BLaER1 treated with 17β-estradiol and CSF1 and Interleukin-3, amounts not matched to agents 10 nM and 100 nM (cell line): ENCODE data around the gene DIS3L2.

Experiments used
- H3K27ac ChIP-seq, 11 experiments: shearing (Covaris generic); formaldehyde crosslinking; 2 replicates each; pipeline ENCODE4 v1.8.1; 2022
- H3K27me3 ChIP-seq, 11 experiments: shearing (Covaris generic); formaldehyde crosslinking; 2 replicates each; pipeline ENCODE4 v1.8.1; 2022
- H3K36me3 ChIP-seq, 11 experiments: shearing (Covaris generic); formaldehyde crosslinking; 2 replicates each; pipeline ENCODE4 v1.8.1; 2022
- H3K4me1 ChIP-seq, 10 experiments: shearing (Covaris generic); formaldehyde crosslinking; 2 replicates each; pipeline ENCODE4 v1.8.1; 2022
- H3K4me2 ChIP-seq, 11 experiments: shearing (Covaris generic); formaldehyde crosslinking; 2 replicates each; pipeline ENCODE4 v1.8.1; 2022
- H3K4me3 ChIP-seq, 10 experiments: shearing (Covaris generic); formaldehyde crosslinking; 2 replicates each; pipeline ENCODE4 v1.8.1; 2022
- H3K9ac ChIP-seq, 11 experiments: shearing (Covaris generic); formaldehyde crosslinking; 2 replicates each; pipeline ENCODE4 v1.8.1; 2022
- H3K9me3 ChIP-seq, 11 experiments: shearing (Covaris generic); formaldehyde crosslinking; replicated peaks in 1 of 11; 2 replicates each; pipeline ENCODE4 v1.8.1; 2022
- H4K20me1 ChIP-seq, 11 experiments: shearing (Covaris generic); formaldehyde crosslinking; 2 replicates each; pipeline ENCODE4 v1.8.1; 2022
- Cebpa-rat ChIP-seq, 11 experiments: shearing (Covaris generic); IDR thresholded peaks; 2 replicates each; pipeline ENCODE4 v1.8.1; 2022

DIS3L2 gene

GRCh38 chr2:232280341-232280740 lies 318.8 kb downstream of the DIS3L2 start:
- no peak overlapping the region for H3K9ac ChIP-seq
- TF ChIP-seq Cebpa-rat (IDR thresholded peaks at IDR 0.05), result no peak
- peaks cover 13 to 24% (median 17%) of the 10 kb centered on the region in 11 experiments for H3K9me3 ChIP-seq
- no peak overlapping the region for H3K27ac ChIP-seq
- H3K4me2 ChIP-seq, result no peak overlapping the region
- H3K27me3 ChIP-seq, result no peaks in the 10 kb centered on the region
- no peaks in the 10 kb centered on the region for H4K20me1 ChIP-seq
- peaks cover 29 to 67% (median 44%) of the 10 kb centered on the region in 11 experiments; a peak in 21 of 22 replicates for H3K36me3 ChIP-seq
- H3K4me1 ChIP-seq, result peaks cover 10 to 39% (median 27%) of the 10 kb centered on the region in 10 experiments
- no peak overlapping the region for H3K4me3 ChIP-seq

GRCh38 chr2:232281858-232282507 lies 320.5 kb downstream of the DIS3L2 start:
- TF ChIP-seq Cebpa-rat (IDR thresholded peaks at IDR 0.05), result no peak
- Histone ChIP-seq H4K20me1 (no peaks in the 10 kb centered on the region), H3K4me1 (peaks cover 18 to 41% (median 33%) of the 10 kb centered on the region in 10 experiments), H3K9ac (no peak overlapping the region), H3K4me2 (no peak overlapping the region), H3K4me3 (no peak overlapping the region), H3K27me3 (no peaks in the 10 kb centered on the region), H3K9me3 (peaks cover 13 to 24% (median 17%) of the 10 kb centered on the region in 11 experiments), H3K27ac (no peak overlapping the region), H3K36me3 (peaks cover 25 to 51% (median 39%) of the 10 kb centered on the region in 11 experiments; a peak in 21 of 22 replicates)

- no peak overlapping the region for H3K9ac ChIP-seq
- peaks cover 13 to 24% (median 17%) of the 10 kb centered on the region in 11 experiments for H3K9me3 ChIP-seq
- H3K27me3 ChIP-seq, result no peaks in the 10 kb centered on the region
- no peaks in the 10 kb centered on the region for H4K20me1 ChIP-seq
- peaks cover 24 to 48% (median 37%) of the 10 kb centered on the region in 11 experiments; a peak in 21 of 22 replicates for H3K36me3 ChIP-seq
- no peak overlapping the region for H3K4me3 ChIP-seq
- no peak overlapping the region for H3K27ac ChIP-seq
- peaks cover 18 to 39% (median 31%) of the 10 kb centered on the region in 10 experiments for H3K4me1 ChIP-seq
- no peak for TF ChIP-seq Cebpa-rat (IDR thresholded peaks at IDR 0.05)
- H3K4me2 ChIP-seq, result peak overlapping the region in 1 of 11 experiments; percentile 2; a peak in 1 of 22 replicates
These were observed 321.1 kb downstream of the DIS3L2 start for GRCh38 chr2:232282508-232283055.

GRCh38 chr2:232286001-232286868 lies 324.7 kb downstream of the DIS3L2 start:
- Histone ChIP-seq H3K27me3 (no peaks in the 10 kb centered on the region), H3K27ac (no peak overlapping the region), H3K4me3 (no peak overlapping the region), H3K9me3 (no peaks in the 10 kb centered on the region), H3K9ac (no peak overlapping the region; a peak in 1 of 22 replicates), H3K4me1 (peaks cover 18 to 39% (median 31%) of the 10 kb centered on the region in 10 experiments), H4K20me1 (no peaks in the 10 kb centered on the region), H3K36me3 (peaks cover 0 to 29% (median 11%) of the 10 kb centered on the region in 11 experiments; a peak in 14 of 22 replicates), H3K4me2 (peak overlapping the region in 8 of 11 experiments; percentile 9 to 68 (median 59); a peak in 12 of 22 replicates)
- no peak for TF ChIP-seq Cebpa-rat (IDR thresholded peaks at IDR 0.05)

GRCh38 chr2:232287316-232287715 lies 325.8 kb downstream of the DIS3L2 start:
- no peak for TF ChIP-seq Cebpa-rat (IDR thresholded peaks at IDR 0.05)
- Histone ChIP-seq H3K36me3 (peaks cover 0 to 27% (median 13%) of the 10 kb centered on the region in 11 experiments; a peak in 11 of 22 replicates), H3K4me2 (no peak overlapping the region), H3K9ac (no peak overlapping the region), H3K27ac (no peak overlapping the region), H3K4me1 (peaks cover 19 to 47% (median 39%) of the 10 kb centered on the region in 10 experiments), H3K27me3 (no peaks in the 10 kb centered on the region), H3K9me3 (no peaks in the 10 kb centered on the region), H4K20me1 (no peaks in the 10 kb centered on the region), H3K4me3 (no peak overlapping the region)

GRCh38 chr2:232288489-232289030 lies 327.0 kb downstream of the DIS3L2 start:
- Histone ChIP-seq H3K36me3 (peaks cover 0 to 23% (median 13%) of the 10 kb centered on the region in 11 experiments; a peak in 9 of 22 replicates), H3K27me3 (no peaks in the 10 kb centered on the region), H3K27ac (no peak overlapping the region), H4K20me1 (no peaks in the 10 kb centered on the region), H3K9ac (no peak overlapping the region), H3K9me3 (no peaks in the 10 kb centered on the region), H3K4me2 (no peak overlapping the region), H3K4me3 (no peak overlapping the region), H3K4me1 (peaks cover 25 to 53% (median 48%) of the 10 kb centered on the region in 10 experiments)
- no peak for TF ChIP-seq Cebpa-rat (IDR thresholded peaks at IDR 0.05)

- no peak overlapping the region for H3K9ac ChIP-seq
- TF ChIP-seq Cebpa-rat (IDR thresholded peaks at IDR 0.05), result no peak
- no peak overlapping the region for H3K27ac ChIP-seq
- H3K27me3 ChIP-seq, result no peaks in the 10 kb centered on the region
- H3K4me3 ChIP-seq, result no peak overlapping the region
- H3K36me3 ChIP-seq, result peaks cover 0 to 36% (median 15%) of the 10 kb centered on the region in 11 experiments; a peak in 12 of 22 replicates
- no peaks in the 10 kb centered on the region for H3K9me3 ChIP-seq
- no peaks in the 10 kb centered on the region for H4K20me1 ChIP-seq
- H3K4me2 ChIP-seq, result no peak overlapping the region
- peaks cover 26 to 49% (median 39%) of the 10 kb centered on the region in 10 experiments for H3K4me1 ChIP-seq
These were observed 329.2 kb downstream of the DIS3L2 start for GRCh38 chr2:232290668-232291067.

GRCh38 chr2:232291343-232291742 lies 329.8 kb downstream of the DIS3L2 start:
- no peak overlapping the region for H3K4me3 ChIP-seq
- peaks cover 21 to 48% (median 32%) of the 10 kb centered on the region in 10 experiments for H3K4me1 ChIP-seq
- H3K36me3 ChIP-seq, result peaks cover 0 to 41% (median 19%) of the 10 kb centered on the region in 11 experiments; a peak in 12 of 22 replicates
- peak overlapping the region in 6 of 11 experiments; percentile 48 to 84 (median 74); a peak in 5 of 22 replicates for H3K4me2 ChIP-seq
- no peaks in the 10 kb centered on the region for H3K27me3 ChIP-seq
- no peaks in the 10 kb centered on the region for H3K9me3 ChIP-seq
- H3K27ac ChIP-seq, result peak overlapping the region in 1 of 11 experiments; percentile 50; a peak in 1 of 22 replicates
- no peak for TF ChIP-seq Cebpa-rat (IDR thresholded peaks at IDR 0.05)
- no peaks in the 10 kb centered on the region for H4K20me1 ChIP-seq
- H3K9ac ChIP-seq, result no peak overlapping the region
